T-helper 2 cell (primary cell): Measurements from ENCODE around the gene RFX2.
"Not testable (repeated sequence)": the region's sequence is repeated elsewhere in the genome, so short reads cannot be mapped to it uniquely, and the experiment has no call there.

Experiments used
- DNase-seq, 5 experiments: peaks; one replicate each; pipeline versions ENCODE4 v3.0.0 to v3.0.0-alpha.2; 2012 to 2022

RFX2 gene

DNA sequence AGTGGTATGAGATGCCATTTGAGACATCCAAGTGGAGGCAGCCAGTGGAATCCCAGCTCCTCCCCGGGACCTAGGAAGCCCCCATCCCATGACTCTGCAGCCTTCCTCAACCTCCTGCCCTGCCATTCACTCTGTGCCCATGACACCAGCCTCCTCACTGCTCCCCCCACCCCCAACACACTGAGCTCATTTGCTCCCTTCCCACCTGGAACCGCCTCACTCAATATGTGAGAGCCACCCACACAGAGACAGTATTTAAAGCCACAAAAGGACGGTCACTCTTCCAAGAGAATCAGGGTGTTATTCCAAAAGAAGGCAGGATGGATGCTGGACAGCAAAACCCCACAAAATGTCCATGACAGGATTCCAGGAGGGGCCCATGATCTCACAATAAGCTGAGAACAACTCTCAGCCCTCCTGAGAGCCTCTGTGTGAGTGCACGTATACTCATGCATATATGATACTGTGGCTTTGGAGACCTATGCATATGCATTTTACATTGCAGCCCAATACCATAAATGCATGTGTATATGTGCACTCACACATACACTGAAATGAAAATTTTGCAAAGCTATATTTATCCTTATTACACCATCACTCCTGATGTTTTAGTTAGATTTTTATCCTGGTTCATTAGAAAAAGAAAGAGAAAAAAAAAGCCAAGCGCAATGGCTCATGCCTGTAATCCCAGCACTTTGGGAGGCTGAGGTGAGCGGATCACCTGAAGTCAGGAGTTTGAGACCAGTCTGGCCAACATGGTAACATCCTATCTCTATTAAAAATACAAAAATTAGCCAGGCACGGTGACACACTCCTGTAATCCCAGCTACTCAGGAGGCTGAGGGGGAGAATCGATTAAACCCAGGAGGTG, 121.5 kb downstream of the RFX2 start:
- no peak for DNase-seq

DNA sequence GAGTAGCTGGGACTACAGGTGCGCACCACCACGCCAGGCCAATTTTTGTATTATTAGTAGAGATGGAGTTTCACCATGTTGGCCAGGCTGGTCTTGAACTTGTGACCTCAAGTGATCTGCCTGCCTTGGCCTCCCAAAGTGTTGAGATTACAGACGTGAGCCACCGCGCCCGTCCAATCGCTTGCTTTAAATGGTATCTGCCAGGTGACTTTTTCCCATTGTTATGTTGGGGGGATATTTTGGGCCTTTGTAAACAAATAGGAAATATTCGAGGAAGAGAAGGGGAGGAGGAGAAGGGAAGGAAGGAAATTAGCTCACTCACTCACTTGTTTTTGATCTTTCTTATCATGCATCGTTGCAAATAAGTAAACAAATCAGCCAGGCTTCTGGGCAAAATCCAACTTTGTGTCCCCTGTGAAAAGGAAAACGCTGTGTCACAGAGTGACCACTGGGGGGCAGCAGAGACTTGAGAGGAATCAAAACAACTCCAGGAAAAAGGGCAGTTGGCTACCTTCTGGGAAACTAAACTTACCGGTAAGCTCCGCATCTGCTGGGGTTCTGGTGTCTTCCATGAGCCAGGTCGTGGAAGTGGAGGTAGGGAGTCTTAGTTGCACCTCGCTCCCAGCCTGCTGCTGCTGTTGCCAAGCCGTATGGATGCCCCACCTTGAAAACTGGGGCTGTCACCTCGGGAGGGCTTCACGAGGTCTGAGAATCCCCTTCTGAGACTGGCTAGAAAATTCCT, 123.1 kb downstream of the RFX2 start:
- peak; percentile 47 to 72 (median 55) for DNase-seq

GRCh38 chr19:5985837-5986236, 124.5 kb downstream of the RFX2 start:
- not testable (repeated sequence) for DNase-seq

DNA sequence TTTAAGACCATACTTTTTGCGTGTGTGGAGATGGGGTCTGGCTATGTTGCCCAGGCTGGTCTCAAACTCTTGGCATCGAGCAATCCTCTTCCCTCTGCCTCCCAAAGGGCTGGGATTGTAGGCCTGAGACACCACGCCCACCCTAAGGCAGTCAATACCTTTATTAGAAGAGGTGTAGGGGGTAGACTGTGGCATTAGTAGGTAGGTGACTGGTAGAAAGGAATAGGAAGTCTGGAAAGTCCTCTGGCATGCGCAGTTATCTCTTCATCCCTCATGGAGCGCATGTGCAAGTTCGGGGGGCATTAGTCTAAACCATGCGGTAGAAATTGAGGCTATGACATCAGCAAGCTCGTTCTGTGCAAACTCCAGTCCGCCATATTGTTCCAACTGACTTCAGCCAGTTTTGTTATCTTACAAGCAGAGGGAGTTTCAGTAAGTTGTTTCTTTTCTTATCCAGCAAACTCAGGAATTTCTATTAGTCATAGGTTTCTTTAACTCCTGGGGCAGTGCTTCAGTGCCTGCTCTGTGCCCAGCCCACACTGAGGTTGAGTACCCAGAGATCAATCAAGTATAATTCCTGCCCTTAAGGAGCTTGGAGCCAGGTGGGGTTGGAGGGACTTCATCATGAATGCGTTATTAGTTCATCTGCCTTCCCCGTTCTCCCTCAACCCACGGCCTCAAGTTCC, 125.1 kb downstream of the RFX2 start:
- no peak for DNase-seq

DNA sequence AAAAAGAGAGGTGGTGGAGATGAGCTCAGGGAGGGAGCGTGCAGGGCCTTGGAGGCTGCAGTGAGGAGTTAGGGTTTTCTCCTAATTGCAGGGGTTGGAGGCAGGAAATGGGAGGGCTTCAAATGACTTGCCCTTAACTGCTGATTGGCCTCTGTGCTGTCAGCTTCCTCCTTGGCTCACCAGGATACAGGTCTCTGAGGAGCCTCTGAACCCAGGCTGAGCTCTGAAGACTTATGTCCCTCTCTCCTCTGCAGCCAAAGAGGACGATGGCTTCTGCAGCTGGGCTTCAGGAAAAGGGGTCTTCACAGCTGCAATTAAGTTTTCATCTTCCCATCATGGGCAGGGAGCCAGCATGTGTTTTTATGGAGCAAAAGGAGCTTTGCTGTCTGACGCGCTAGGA, 125.7 kb downstream of the RFX2 start:
- peak in 1 of 5 experiments; percentile 32 for DNase-seq

GRCh38 chr19:5983367-5983955, 126.8 kb downstream of the RFX2 start:
- peak in 1 of 5 experiments; percentile 51 for DNase-seq

DNA sequence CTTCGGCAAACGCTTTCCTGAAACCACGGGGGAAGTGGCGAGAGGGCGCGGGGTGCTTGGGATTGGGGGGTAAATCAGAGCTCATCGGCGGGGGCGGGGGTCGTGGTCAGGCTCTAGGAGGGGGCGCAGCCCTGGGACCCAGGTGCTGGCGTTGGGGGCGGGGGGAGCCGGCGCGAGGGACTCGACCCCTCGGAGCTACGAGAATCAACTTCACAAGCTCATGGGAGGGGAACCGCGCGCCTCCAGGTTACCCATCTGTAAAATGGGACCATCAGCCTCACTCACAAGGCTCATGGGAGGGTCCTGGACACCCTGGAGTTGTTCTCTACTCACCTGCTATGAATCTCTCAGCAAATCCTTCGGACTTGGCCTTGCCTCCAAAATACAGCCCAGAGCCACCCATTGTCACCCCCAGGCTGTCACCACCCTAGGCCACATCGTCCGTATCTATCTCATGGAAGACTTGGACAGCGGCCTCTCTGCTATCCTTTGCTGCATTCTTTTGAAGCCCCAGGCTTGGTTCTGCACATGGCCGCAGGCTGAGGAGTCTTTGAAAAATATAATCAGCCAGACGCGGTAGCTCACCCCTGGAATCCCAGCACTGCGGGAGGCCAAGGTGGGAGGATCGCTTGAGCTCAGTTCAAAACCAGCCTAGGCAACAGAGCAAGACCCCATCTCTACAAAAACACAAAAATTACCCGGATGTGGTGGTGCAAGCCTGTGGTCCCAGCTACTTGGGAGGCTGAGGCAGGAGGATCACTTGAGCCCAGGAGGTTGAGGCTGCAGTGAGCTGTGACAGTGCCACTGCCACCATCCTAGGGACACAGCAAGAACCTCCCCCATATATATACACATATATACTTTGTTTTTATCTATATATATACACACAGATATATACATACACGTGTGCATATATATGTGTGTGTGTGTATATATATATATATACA, 131.4 kb downstream of the RFX2 start:
- DNase-seq, result peak in 1 of 5 experiments; percentile 20

DNA sequence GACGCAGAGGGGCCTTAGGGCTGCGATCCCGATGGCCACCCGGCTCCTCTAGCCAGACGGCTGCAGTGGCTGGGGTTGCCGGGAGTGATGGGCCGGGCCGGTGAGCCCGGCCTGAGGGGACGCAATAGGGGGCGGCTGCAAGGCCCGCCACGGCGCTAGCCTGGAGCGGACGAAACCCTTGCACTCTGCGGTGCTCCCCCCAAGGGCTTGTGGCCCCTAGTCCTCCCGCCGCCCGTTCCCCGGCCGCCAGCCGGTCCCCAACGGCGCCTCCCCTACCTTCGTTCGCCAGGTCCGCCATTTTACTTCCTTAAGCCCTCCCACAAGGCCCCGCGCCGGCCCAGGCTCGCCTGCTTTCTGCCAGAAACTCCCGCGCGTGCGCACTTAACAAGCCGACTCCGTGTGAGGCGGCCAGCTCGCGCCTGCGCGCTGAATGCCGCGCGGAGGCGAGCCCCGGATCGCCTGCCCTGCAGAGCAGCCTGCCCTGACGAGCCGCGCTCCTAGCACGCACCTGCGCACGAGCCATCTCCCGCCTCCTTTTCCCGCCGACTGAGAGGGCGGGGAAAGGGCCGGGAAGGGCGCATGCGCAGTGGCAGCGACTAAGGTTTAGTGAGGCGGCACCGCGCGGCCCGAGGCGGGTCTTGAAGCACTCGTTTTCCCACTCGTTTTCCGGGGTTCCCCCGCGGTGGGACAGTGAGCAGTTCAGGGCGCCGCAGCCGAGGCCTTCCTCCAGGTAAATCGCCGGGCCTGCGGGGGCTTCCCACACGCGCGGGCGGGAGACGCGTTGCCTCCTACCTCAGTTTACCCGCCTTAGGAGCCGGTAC, 132.3 kb downstream of the RFX2 start, which contains the start of gene RANBP3:
TSS of gene RANBP3 (minus strand) at position 356 of the 821 bp plus-strand sequence. CDS start at position 298, 58 bp downstream.
- DNase-seq, result peak; percentile 97 to 99 (median 99)

DNA sequence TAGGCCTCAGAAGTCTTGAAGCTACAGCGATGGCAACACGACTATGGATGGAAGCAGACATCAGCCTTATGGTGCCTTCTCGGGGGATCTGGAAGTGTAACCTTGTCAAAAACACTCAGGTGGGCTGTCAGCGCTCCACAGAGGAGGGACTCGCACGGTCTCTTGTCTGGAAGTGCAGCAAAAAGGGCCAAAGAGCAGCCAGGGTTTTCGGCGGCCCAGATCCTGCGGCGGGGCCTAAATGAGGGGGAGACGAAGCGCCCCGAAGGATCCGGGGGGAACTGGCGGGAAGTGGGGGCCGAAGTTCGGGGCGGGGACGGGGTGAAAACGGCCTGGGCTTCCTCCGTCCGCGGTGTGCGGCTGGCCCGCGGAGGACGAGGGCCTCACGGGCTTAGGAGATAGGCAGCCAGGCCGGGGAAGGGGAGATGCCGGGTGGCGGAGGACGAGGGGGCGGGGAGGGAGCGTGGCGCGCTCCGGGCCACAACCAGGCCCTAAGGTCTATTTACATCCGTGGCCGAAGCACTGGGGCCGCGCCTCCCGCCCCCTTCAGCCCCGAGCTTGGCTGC, 133.0 kb downstream of the RFX2 start:
- no peak for DNase-seq

- DNase-seq, result no peak
Observed at GRCh38 chr19:5976768-5977167, 133.5 kb downstream of the RFX2 start.

GRCh38 chr19:5975388-5975728, 134.9 kb downstream of the RFX2 start:
- DNase-seq, result no peak

GRCh38 chr19:5974721-5975387, 135.4 kb downstream of the RFX2 start:
- peak in 1 of 5 experiments; percentile 27 for DNase-seq

DNA sequence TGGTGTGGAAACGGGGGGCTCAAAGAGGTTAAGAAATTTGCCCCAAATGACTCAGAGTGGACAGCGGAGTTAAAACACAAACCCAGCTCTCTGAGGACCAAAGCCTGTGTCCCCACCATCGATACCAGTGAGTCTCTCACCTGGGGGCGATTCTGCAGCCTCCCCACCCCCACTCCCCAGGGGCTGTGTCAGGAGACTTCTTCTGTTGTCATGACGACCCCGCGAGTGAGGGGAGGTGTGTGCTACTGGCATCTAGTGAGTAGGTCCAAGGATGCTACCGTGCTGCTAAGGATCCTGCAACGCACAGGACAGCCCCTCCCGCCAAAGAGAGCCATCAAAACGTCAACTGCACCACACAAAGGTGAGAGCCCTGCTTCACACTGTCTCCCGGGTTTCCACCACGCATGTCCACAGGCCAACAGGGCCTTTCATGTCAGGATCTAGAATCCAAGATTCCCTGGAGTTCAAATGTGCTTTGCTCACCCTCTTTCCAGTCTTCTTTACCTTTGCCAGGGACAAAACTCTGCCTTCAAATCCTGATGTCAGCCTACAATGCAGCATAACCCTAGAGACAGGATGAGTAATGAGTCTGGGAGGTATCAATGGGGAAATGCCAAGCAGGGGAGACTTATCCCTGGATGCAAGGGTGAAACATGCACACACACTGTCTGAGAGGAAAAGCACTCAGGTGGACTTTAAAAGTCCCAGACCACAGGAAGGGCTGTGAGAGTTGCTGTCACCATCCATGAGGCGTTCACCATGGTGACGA, 136.2 kb downstream of the RFX2 start:
- DNase-seq, result no peak

DNA sequence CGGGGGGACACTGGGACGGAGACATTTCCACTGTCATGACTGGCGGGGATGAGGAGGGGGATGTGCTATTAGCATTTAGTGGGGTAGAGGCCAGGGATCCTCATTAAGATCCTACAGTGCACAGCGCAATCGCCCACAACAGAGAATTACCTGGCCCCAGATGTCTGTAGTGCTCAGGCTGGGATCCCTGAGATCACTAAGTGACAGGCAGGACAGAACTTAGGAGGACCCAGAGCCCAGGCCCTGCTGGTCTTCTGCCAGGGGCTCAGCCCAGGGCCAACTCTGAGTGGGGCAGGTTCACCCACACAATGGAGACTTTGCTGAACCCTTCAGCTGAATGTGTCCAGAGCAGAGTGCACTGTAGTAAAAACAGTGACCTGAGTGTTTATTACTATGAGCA, 136.9 kb downstream of the RFX2 start:
- no peak for DNase-seq

DNA sequence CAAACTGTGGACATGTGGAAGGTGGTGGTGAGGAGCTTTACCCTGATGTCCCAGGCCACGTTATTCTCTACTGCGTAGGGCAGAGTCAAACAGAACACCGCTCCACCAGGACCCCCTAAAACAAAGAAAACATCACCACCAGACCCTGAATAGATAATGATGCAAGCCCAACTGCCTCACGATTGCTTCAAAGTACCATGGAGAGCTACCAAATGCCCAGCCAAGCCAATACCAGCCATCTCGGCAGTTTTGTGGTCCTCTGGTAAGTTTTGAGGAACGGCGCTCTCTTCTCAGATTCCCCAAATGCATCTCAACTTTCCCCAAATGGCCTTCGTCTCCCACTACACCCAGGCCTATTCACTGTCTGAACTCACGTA, 138.0 kb downstream of the RFX2 start:
- DNase-seq, result no peak

- no peak for DNase-seq
Observed at GRCh38 chr19:5971714-5972354, 138.5 kb downstream of the RFX2 start.

DNA sequence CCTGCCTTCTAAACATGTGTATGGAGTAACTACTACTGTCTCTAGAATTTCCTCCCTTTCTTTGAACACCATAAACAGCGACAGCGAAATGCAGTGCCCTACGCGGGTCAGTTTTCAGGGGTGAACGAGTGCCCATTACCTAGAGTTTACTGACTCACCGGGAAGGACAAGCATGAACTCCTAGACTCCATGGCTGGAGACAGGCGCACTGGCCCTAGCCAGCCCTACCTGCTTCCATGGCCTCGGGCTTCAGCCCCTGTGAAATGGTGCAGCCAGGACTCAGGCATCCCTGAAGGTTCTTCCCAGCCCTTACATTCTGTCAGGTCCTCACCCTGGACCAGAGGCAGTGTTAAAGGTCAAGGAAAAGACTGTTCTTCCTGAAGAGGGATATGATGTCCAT, 140.8 kb downstream of the RFX2 start:
- no peak for DNase-seq
